Activated T-cell treated with anti-CD3 and anti-CD28 coated beads, Interleukin-2, amount 50 U/mL, for 24 hours (primary cell): ENCODE results near the gene IL20.
A peak's percentile ranks its signal among the peaks of the same experiment; 100 is the strongest.

Experiments
- DNase-seq: peaks from one replicate; pipeline ENCODE4 v3.0.0-alpha.2; 2020
- H3K27ac Mint-ChIP-seq: 2 replicates; pipeline ENCODE4 v1.8.0; 2020; ENCODE audit warnings: mild to moderate bottlenecking, mixed read lengths
- H3K27me3 Mint-ChIP-seq: 2 replicates; pipeline ENCODE4 v1.8.0; 2020; ENCODE audit warnings: mixed read lengths
- H3K36me3 Mint-ChIP-seq: 2 replicates; pipeline ENCODE4 v1.8.0; 2020; ENCODE audit warnings: low read depth, mixed read lengths
- H3K4me1 Mint-ChIP-seq: 2 replicates; pipeline ENCODE4 v1.8.0; 2020; ENCODE audit warnings: low read depth, mixed read lengths
- H3K4me3 Mint-ChIP-seq: 2 replicates; pipeline ENCODE4 v1.8.0; 2020; ENCODE audit warnings: mild to moderate bottlenecking, moderate library complexity, mixed read lengths
- H3K9me3 Mint-ChIP-seq: 2 replicates; pipeline ENCODE4 v1.8.0; 2020; ENCODE audit warnings: mixed read lengths

Gene IL20

DNA sequence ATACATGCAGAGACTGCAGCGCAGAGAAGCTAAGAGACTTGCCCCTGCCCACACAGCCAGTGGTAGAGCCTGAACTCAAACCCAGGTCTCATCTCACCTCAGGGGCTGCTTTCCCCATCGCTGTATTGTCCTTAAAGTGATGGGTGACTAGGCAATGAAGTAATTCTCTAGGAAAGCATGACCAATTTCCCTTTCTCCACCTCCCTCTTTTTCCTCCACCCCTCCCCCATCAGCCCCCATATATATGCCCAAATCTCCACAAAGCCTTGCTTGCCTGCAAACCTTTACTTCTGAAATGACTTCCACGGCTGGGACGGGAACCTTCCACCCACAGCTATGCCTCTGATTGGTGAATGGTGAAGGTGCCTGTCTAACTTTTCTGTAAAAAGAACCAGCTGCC is 31.8 kb downstream of the IL20 start, which contains the start of gene IL24:
IL24 (plus strand) TSS at position 269 of the 400 bp plus-strand sequence. CDS start 390 bp downstream, outside the sequence.
- DNase-seq = peak; percentile 68
- Mint-ChIP-seq H3K27me3 (no peaks in the 10 kb centered on the region), H3K36me3 (peaks cover 24% of the 10 kb centered on the region), H3K4me1 (peaks cover 87% of the 10 kb centered on the region), H3K27ac (peak within 1 kb of the TSS; percentile 92), H3K4me3 (peak within 1 kb of the TSS; percentile 73), H3K9me3 (no peaks in the 10 kb centered on the region)

DNA sequence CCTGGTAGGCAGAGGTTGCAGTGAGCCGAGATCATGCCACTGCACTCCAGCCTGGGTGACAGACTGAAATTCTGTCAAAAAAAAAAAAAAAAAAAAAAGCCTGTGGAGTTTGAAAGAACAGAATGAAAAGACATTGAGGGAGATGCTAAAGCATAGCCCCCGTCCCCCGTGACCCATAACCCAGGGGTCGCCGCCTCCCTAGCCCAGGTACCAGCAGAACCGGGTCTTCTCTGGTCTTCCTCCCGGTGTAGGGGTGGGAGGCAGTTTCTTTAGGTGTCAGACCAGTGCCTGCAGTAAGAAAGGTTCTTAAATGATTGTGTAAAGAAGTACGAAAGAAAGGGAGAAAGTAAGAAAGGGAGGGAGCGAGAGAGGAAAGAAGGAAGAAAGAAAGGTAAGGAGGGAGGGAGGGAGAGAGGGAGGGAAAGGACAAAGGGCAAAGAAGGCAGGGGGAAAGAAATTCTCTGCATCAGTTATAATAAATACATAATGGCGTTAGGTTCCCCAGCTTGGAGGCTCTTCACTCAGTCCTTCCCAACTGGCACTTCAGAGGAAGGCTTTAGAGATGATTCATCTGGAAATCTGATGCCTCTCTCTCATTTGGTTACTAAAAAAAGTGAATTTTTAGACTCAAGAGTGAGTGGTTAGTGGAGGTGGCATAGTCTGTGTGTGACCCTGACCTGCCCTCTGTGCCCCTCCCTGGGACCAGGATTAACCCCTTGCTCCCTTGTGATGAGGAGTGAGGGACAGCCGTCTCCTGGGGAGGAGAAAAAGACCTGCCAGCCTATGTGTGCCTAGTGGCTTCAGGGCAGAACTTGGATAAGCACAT is 32.9 kb downstream of the IL20 start:
- peaks cover 35% of the 10 kb centered on the region for H3K36me3 Mint-ChIP-seq
- H3K27ac Mint-ChIP-seq = peak overlapping the region; percentile 92
- no peaks in the 10 kb centered on the region for H3K9me3 Mint-ChIP-seq
- peaks cover 87% of the 10 kb centered on the region for H3K4me1 Mint-ChIP-seq
- H3K4me3 Mint-ChIP-seq = peak overlapping the region; percentile 73
- DNase-seq = no peak
- no peaks in the 10 kb centered on the region for H3K27me3 Mint-ChIP-seq

DNA sequence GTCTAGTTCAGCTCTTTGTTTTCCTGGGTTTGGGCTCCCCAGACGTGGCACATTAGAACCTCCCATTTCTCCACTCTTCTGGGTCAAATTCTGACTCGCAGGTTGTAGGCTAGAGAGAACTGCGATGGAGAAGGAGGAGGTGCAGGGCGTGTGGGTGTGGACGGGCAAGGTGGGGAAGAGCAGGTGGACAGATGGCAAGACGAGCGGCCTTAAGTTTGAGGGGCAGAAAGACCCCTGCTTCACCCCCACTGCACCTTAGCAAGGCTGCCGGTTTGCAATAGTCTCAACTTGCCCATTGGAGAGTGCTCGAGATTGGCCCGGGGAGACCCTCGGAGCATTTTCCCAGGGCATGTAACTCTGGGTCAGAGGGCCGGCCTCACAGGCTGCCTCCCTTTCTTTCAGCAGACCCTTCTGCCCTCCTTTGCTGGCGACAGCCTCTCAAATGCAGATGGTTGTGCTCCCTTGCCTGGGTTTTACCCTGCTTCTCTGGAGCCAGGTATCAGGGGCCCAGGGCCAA is 33.5 kb downstream of the IL20 start:
- Mint-ChIP-seq H3K4me3 (peak overlapping the region; percentile 73), H3K36me3 (peaks cover 41% of the 10 kb centered on the region), H3K9me3 (no peaks in the 10 kb centered on the region), H3K27me3 (no peaks in the 10 kb centered on the region), H3K4me1 (peaks cover 87% of the 10 kb centered on the region), H3K27ac (peak overlapping the region; percentile 92)
- DNase-seq = no peak

DNA sequence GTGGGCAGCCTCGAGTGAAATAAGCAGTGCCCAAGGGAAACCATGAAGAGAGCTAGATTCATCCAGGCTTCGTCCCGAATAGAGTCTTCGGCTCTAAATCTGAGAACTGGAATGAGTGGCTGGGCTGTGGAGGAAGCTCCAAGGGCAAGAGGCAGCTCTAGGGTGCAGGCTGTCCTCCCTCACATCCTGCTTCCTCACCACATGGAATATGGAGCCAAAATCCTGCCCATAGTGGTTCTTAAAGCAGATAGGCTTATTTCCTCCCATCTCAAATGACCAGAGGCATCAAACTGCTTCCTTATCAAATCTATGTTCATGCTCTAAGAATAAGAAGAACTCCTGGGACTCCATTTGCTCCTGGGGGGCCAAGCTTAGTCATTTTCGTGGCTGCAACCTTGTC is 34.3 kb downstream of the IL20 start:
- Mint-ChIP-seq H3K9me3 (no peaks in the 10 kb centered on the region), H3K4me1 (peaks cover 89% of the 10 kb centered on the region), H3K36me3 (peaks cover 49% of the 10 kb centered on the region), H3K27me3 (no peaks in the 10 kb centered on the region), H3K4me3 (peak overlapping the region; percentile 25), H3K27ac (peak overlapping the region; percentile 35)
- DNase-seq = no peak

DNA sequence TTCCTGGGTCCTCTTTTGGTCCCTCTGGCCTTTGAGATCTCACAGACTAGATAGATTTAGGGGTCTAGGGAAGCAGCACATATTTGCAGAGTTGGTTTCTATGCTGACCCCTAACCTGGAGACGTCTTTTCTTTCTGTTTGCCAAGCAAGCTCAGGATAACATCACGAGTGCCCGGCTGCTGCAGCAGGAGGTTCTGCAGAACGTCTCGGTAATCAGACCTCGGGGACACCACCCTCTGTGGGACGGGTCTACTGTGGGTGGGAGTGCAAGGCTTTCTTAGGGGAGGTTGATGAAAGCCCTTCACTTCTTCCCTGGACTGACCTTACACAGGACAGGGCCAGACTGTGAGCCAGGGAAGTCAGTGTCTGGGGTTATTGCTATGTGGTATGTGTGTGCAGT is 34.7 kb downstream of the IL20 start:
- H3K27ac Mint-ChIP-seq = peak overlapping the region; percentile 35
- peaks cover 90% of the 10 kb centered on the region for H3K4me1 Mint-ChIP-seq
- H3K9me3 Mint-ChIP-seq = no peaks in the 10 kb centered on the region
- peak overlapping the region; percentile 25 for H3K4me3 Mint-ChIP-seq
- peaks cover 53% of the 10 kb centered on the region for H3K36me3 Mint-ChIP-seq
- H3K27me3 Mint-ChIP-seq = no peaks in the 10 kb centered on the region
- no peak for DNase-seq

DNA sequence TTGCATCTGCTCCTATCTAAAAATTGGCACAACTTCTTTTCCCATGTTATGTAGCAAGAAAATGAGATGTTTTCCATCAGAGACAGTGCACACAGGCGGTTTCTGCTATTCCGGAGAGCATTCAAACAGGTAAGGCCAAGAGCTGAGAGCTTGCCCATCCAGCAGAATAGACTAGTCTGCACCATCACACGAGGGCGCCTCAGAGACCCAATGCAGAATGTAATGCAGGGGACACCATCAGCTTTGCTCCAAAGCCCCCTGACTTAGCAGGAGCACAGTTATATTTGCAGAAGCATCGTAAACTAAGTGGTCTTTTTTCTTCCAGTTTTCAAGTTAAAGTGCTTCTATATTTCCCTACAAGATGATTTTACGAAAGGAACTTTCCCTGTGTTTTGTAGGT is 36.5 kb downstream of the IL20 start:
- Mint-ChIP-seq H3K27ac (no peak overlapping the region), H3K4me3 (no peak overlapping the region), H3K9me3 (no peaks in the 10 kb centered on the region), H3K36me3 (peaks cover 65% of the 10 kb centered on the region), H3K27me3 (no peaks in the 10 kb centered on the region), H3K4me1 (peaks cover 90% of the 10 kb centered on the region)
- no peak for DNase-seq

DNA sequence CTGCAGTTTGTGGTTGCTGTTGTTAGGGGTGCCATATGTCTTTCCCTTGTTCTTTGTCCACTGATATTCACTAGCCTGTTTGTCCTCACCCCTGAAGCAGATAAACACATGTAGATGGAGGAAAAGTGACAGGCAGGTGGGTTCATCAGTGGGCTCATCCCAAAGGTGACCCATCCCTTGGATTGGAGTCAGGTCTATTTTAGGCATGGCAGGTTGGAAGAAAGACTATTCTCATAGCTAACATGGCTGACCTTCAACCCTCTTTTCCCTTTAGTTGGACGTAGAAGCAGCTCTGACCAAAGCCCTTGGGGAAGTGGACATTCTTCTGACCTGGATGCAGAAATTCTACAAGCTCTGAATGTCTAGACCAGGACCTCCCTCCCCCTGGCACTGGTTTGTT is 37.3 kb downstream of the IL20 start:
- no peaks in the 10 kb centered on the region for H3K9me3 Mint-ChIP-seq
- no peak for DNase-seq
- no peaks in the 10 kb centered on the region for H3K27me3 Mint-ChIP-seq
- no peak overlapping the region for H3K4me3 Mint-ChIP-seq
- H3K36me3 Mint-ChIP-seq = peaks cover 71% of the 10 kb centered on the region
- peak overlapping the region; percentile 66 for H3K27ac Mint-ChIP-seq
- H3K4me1 Mint-ChIP-seq = peaks cover 90% of the 10 kb centered on the region

DNA sequence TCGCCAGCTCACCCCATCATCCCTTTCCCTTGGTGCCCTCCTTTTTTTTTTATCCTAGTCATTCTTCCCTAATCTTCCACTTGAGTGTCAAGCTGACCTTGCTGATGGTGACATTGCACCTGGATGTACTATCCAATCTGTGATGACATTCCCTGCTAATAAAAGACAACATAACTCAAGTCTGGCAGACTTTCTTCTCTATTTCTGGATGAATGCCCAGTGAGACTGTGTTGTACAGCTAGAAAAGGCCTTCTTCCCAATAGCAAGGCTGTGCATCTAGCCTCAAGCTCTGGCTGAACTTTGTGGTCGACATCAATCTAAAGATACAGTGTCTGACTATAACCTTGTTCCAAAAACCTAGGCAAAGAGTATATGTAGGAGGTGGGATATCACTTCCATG is 38.3 kb downstream of the IL20 start:
- H3K36me3 Mint-ChIP-seq = peaks cover 80% of the 10 kb centered on the region
- peak overlapping the region; percentile 50 for H3K27ac Mint-ChIP-seq
- H3K4me3 Mint-ChIP-seq = no peak overlapping the region
- no peaks in the 10 kb centered on the region for H3K9me3 Mint-ChIP-seq
- peaks cover 91% of the 10 kb centered on the region for H3K4me1 Mint-ChIP-seq
- no peak for DNase-seq
- no peaks in the 10 kb centered on the region for H3K27me3 Mint-ChIP-seq

DNA sequence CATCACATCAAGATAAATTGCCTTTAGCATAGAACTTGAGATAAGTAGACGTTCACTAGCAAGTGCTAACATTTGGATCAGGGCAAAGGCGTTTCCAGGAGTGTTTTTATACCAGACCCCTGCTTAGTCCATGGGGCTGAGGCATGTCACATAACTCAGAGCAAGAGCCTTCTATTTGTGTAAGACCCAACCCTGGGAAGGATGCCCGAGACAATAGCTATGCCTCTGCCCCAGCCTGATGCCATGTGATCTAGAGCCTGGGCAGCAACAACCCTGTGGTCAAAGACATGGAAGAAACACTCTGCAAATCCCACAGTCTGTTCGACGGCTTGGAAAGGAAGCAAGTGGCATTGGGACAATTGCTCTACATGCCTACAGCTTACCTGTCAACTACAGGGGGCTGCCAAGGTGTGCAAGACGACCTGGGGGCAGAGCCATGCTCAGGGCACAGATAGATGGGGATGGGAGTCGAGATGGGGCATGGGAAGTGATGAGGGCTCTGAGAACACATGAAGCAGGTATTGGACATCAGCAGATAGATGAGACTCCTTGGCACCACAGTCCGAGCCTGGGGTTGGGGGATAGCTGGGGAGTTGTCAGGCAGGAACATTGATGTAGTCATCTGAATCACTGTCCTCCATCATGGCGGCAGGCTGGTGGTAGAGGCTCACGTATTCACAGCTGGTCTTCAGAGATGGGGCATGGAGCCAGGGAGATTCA is 39.2 kb downstream of the IL20 start:
- peaks cover 82% of the 10 kb centered on the region for H3K36me3 Mint-ChIP-seq
- no peak overlapping the region for H3K4me3 Mint-ChIP-seq
- H3K4me1 Mint-ChIP-seq = peaks cover 91% of the 10 kb centered on the region
- H3K9me3 Mint-ChIP-seq = no peaks in the 10 kb centered on the region
- DNase-seq = no peak
- no peaks in the 10 kb centered on the region for H3K27me3 Mint-ChIP-seq
- H3K27ac Mint-ChIP-seq = peak overlapping the region; percentile 97

DNA sequence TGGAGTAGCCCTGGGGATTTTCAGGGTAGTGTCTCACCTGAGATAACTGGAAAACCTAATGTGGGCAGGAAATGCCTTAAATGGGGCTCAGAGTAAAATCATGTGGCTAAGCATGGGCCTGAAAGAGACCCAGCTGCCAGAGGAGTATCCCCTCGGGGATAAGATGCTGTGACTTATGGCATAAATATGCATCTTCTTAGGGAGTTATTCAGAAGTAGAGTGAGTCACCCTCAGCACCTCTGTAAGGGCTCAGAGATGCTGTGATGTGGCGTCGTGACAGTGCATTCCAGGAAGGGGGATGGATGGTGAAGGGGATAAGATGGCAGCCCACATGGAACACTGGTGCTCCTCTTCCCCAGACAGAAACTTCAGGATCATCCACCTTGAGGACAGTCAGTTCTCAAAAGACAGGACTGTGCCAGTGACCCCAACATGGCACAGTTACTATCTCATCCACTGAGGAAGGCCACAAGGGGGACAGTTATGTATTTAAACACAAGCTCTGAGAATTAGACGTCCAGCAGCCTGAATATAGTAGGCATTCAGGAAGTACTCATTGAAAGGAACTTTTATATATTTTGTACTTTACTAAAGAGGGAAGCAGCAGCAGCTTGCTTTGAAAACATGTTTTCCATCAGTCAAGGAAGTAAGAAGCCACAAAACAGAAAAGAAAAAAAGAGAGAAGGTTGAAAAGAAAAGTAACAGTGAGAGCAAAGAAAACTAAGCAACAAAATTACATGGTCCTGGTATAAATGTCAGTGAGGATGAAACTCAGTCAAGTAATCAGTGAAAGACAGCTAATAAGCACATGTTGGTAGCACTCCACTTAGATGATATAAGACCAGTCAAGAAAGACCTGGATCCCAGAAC is 40.1 kb downstream of the IL20 start:
- H3K36me3 Mint-ChIP-seq = peaks cover 78% of the 10 kb centered on the region
- no peaks in the 10 kb centered on the region for H3K27me3 Mint-ChIP-seq
- H3K9me3 Mint-ChIP-seq = no peaks in the 10 kb centered on the region
- H3K27ac Mint-ChIP-seq = peak overlapping the region; percentile 97
- H3K4me3 Mint-ChIP-seq = peak overlapping the region; percentile 14
- peak; percentile 70 for DNase-seq
- H3K4me1 Mint-ChIP-seq = peaks cover 89% of the 10 kb centered on the region

DNA sequence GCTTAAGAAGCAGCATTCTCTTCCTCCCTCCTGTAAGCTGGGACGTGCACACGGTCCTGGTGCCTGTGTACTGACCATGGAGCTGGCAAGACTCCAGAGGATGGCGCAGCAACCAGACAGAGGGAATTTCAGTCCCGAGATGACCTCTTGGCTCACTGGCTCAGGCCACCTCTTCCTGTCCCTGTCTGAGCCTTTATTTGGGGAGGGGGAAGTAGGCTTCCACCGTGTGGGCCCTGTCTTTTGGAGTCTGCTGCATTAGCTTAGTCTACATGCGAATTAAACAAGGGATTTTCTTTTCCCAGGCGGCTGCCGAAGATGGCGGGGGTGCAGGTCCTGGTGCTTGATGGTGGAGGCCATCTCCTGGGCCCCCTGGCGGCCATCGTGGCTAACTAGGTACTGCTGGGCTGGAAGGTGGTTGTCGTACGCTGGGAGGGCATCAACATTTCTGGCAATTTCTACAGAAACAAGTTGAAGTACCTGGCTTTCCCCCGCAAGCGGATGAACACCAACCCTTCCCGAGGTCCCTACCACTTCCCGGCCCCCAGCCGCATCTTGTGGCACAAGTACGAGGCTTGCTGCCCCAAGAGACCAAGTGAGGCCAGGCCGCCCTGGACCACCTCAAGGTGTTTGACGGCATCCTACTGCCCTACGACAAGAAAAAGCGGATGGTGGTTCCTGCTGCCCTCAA is 42.0 kb downstream of the IL20 start:
- H3K4me3 Mint-ChIP-seq = no peak overlapping the region
- peak overlapping the region; percentile 6 for H3K27ac Mint-ChIP-seq
- no peaks in the 10 kb centered on the region for H3K27me3 Mint-ChIP-seq
- peaks cover 72% of the 10 kb centered on the region for H3K36me3 Mint-ChIP-seq
- H3K9me3 Mint-ChIP-seq = no peaks in the 10 kb centered on the region
- DNase-seq = no peak
- H3K4me1 Mint-ChIP-seq = peaks cover 89% of the 10 kb centered on the region

DNA sequence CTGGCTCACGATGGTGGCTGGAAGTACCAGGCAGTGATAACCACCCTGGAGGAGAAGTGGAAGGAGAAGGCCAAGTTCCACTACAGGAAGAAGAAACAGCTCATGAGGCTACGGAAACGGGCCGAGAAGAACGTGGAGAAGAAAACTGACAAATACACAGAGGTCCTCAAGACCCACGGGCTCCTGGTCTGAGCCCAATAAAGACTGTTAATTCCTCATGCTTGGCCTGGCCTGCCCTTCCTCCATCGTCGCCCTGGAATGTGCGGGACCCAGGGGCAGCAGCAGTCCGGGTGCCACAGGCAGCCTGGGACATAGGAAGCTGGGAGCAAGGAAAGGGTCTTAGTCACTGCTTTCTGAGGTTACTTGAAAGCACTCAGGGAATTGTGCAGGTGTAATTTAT is 42.6 kb downstream of the IL20 start:
- Mint-ChIP-seq H3K27me3 (no peaks in the 10 kb centered on the region), H3K4me1 (peaks cover 89% of the 10 kb centered on the region), H3K9me3 (no peaks in the 10 kb centered on the region), H3K27ac (peak overlapping the region; percentile 6), H3K36me3 (peaks cover 72% of the 10 kb centered on the region), H3K4me3 (no peak overlapping the region)
- DNase-seq = no peak

DNA sequence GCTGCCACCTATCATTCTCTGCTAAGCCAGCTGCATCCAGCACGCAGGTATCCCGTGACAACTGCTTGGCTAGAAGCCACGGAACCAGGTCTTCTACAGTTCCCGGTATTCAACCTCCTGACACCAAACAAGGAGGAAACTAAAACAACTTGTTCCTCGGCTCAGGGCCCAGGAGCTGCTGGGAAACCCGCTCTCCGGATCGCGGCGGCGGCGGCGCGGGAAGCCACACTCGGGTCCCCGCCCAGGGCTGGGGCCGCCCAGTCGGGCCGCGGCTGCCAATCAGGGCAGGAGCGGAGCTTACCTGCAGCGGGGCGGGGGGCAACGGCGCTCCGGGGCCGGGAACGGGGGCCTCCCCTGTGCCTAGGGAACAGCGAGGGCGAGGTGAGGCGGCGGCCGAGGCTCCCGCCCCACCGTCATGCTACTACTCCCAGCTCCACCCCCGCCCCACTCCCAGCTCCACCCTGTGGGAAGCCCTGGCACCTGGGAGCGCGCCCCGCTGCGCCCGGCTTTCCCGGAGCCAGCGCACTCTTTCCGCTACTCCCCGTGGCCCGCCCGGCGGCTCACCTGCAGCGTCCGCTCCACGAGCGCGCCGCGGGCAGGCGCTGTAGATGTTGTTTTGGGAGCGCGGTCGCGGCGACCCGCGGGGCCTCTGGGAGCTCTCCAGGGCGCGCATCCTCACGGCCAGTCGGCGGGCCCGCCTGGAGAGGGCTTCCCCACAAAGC is 43.9 kb downstream of the IL20 start:
- Mint-ChIP-seq H3K36me3 (peaks cover 67% of the 10 kb centered on the region), H3K27ac (peak overlapping the region; percentile 84), H3K27me3 (no peaks in the 10 kb centered on the region), H3K9me3 (no peaks in the 10 kb centered on the region), H3K4me1 (peaks cover 91% of the 10 kb centered on the region), H3K4me3 (peak overlapping the region; percentile 65)
- DNase-seq = peak; percentile 73
